H9 (cell line): ENCODE data around the gene IL1RL2. TPM values are rescaled to one million over a fixed set of nuclear protein-coding genes. Genes with fewer than 3 reads are reported as not detected.

ENCODE experiments used
- DNase-seq: peaks from one replicate; pipeline ENCODE4 v3.0.0-alpha.2; 2017
- H2AFZ ChIP-seq: one replicate; pipeline ENCODE4 v1.6.1; 2013; ENCODE audit warnings: mild to moderate bottlenecking, low read length, control low read depth, moderate library complexity
- H2AK5ac ChIP-seq: 2 replicates; pipeline ENCODE4 v1.6.1; 2013; ENCODE audit warnings: low read length, control low read depth, mixed read lengths; ENCODE audit not compliant: insufficient read length
- H2BK120ac ChIP-seq: one replicate; pipeline ENCODE4 v1.6.1; 2013; ENCODE audit warnings: low read depth, mild to moderate bottlenecking, low read length, control low read depth, inconsistent platforms; ENCODE audit not compliant: poor library complexity, severe bottlenecking
- H2BK12ac ChIP-seq: 2 replicates; pipeline ENCODE4 v1.6.1; 2013; ENCODE audit warnings: low read length, control low read depth, mixed read lengths, low read depth; ENCODE audit not compliant: insufficient read length
- H2BK15ac ChIP-seq: 2 replicates; pipeline ENCODE4 v1.6.1; 2013; ENCODE audit warnings: low read depth, low read length, control low read depth
- H2BK20ac ChIP-seq: one replicate; pipeline ENCODE4 v1.6.1; 2013; ENCODE audit warnings: low read depth, mild to moderate bottlenecking, low read length, control low read depth, inconsistent platforms; ENCODE audit not compliant: poor library complexity, severe bottlenecking
- H2BK5ac ChIP-seq: 2 replicates; pipeline ENCODE4 v1.6.1; 2013; ENCODE audit warnings: low read length, control low read depth, mixed read lengths; ENCODE audit not compliant: insufficient read length
- H3K14ac ChIP-seq: 2 replicates; pipeline ENCODE4 v1.6.1; 2013; ENCODE audit warnings: low read length, control low read depth; ENCODE audit not compliant: insufficient read depth
- H3K18ac ChIP-seq: 2 replicates; pipeline ENCODE4 v1.6.1; 2013; ENCODE audit warnings: low read depth, mild to moderate bottlenecking, mixed read lengths, low read length, control low read depth; ENCODE audit not compliant: insufficient read length
- H3K23ac ChIP-seq: 2 replicates; pipeline ENCODE4 v1.6.1; 2013; ENCODE audit warnings: low read length, control low read depth, mixed read lengths, low read depth; ENCODE audit not compliant: insufficient read length
- H3K23me2 ChIP-seq: 2 replicates; pipeline ENCODE4 v1.6.1; 2013; ENCODE audit warnings: low read depth, mild to moderate bottlenecking, mixed read lengths, low read length, control low read depth; ENCODE audit not compliant: insufficient read length, poor library complexity, severe bottlenecking
- H3K27ac ChIP-seq: 2 replicates; pipeline ENCODE4 v1.5.1; 2013; ENCODE audit warnings: low read length, control low read depth, mixed read lengths, low read depth; ENCODE audit not compliant: insufficient read length
- H3K27me3 ChIP-seq: 2 replicates; pipeline ENCODE4 v1.6.1; 2013; ENCODE audit warnings: low read length, control low read depth, inconsistent platforms; ENCODE audit not compliant: insufficient read depth
- H3K4ac ChIP-seq: 2 replicates; pipeline ENCODE4 v1.6.1; 2013; ENCODE audit warnings: low read depth, mild to moderate bottlenecking, control low read depth, inconsistent platforms, low read length, moderate library complexity
- H3K4me1 ChIP-seq: 2 replicates; pipeline ENCODE4 v1.6.1; 2013; ENCODE audit warnings: low read length, control low read depth, inconsistent platforms; ENCODE audit not compliant: insufficient read depth
- H3K4me2 ChIP-seq: 2 replicates; pipeline ENCODE4 v1.6.1; 2013; ENCODE audit warnings: low read length, control low read depth, mixed read lengths; ENCODE audit not compliant: insufficient read length, insufficient read depth
- H3K56ac ChIP-seq: 2 replicates; pipeline ENCODE4 v1.6.1; 2013; ENCODE audit warnings: low read depth, mild to moderate bottlenecking, mixed read lengths, low read length, control low read depth; ENCODE audit not compliant: insufficient read length
- H3K79me1 ChIP-seq: 2 replicates; pipeline ENCODE4 v1.6.1; 2013; ENCODE audit warnings: low read depth, mild to moderate bottlenecking, moderate library complexity, low read length, control low read depth, inconsistent platforms; ENCODE audit not compliant: insufficient read depth, poor library complexity, severe bottlenecking
- H3K79me2 ChIP-seq: 2 replicates; pipeline ENCODE4 v1.6.1; 2013; ENCODE audit warnings: low read length, control low read depth, inconsistent platforms; ENCODE audit not compliant: insufficient read depth
- H3K9ac ChIP-seq: 2 replicates; pipeline ENCODE4 v1.6.1; 2013; ENCODE audit warnings: low read length, control low read depth, mixed read lengths; ENCODE audit not compliant: insufficient read length; ENCODE audit errors: extremely low read depth
- H3K9me3 ChIP-seq: one replicate; pipeline ENCODE4 v1.6.1; 2013; ENCODE audit warnings: low read depth, low read length, inconsistent platforms; ENCODE audit not compliant: control insufficient read depth
- H3T11ph ChIP-seq: one replicate; pipeline ENCODE4 v1.6.1; 2013; ENCODE audit warnings: mild to moderate bottlenecking, low read length, control low read depth, inconsistent platforms
- H4K20me1 ChIP-seq: one replicate; pipeline ENCODE4 v1.6.1; 2013; ENCODE audit not compliant: control insufficient read depth, insufficient read length, insufficient read depth
- H4K5ac ChIP-seq: 2 replicates; pipeline ENCODE4 v1.6.1; 2013; ENCODE audit warnings: low read depth, mild to moderate bottlenecking, mixed read lengths, low read length, control low read depth; ENCODE audit not compliant: insufficient read length
- H4K8ac ChIP-seq: replicated peaks from 2 replicates; pipeline ENCODE4 v1.6.1; 2013; ENCODE audit warnings: low read length, control low read depth, mixed read lengths, low read depth; ENCODE audit not compliant: insufficient read length
- H4K91ac ChIP-seq: 2 replicates; pipeline ENCODE4 v1.6.1; 2013; ENCODE audit warnings: low read depth, mild to moderate bottlenecking, moderate library complexity, mixed read lengths, low read length, control low read depth; ENCODE audit not compliant: insufficient read length
- H3K27ac Mint-ChIP-seq, 3 experiments: 2 replicates in 2 of 3; 3 replicates in 1 of 3; pipeline ENCODE4 v1.8.0; 2020 to 2021; ENCODE audit warnings: mixed read lengths in 3 of 3, mild to moderate bottlenecking in 1 of 3, moderate library complexity in 1 of 3
- H3K27me3 Mint-ChIP-seq: 2 replicates; pipeline ENCODE4 v1.8.0; 2021; ENCODE audit warnings: low read depth, mild to moderate bottlenecking, moderate library complexity, mixed read lengths
- H3K36me3 Mint-ChIP-seq, 3 experiments: 2 replicates in 2 of 3; 3 replicates in 1 of 3; pipeline ENCODE4 v1.8.0; 2020 to 2021; ENCODE audit warnings: low read depth in 3 of 3, mixed read lengths in 3 of 3; ENCODE audit not compliant: insufficient read depth in 1 of 3
- H3K4me1 Mint-ChIP-seq, 2 experiments: 2 replicates each; pipeline ENCODE4 v1.8.0; 2020; ENCODE audit warnings: mixed read lengths in 2 of 2
- H3K4me3 Mint-ChIP-seq, 2 experiments: 2 replicates in 1 of 2; 3 replicates in 1 of 2; pipeline ENCODE4 v1.8.0; 2020 to 2021; ENCODE audit warnings: mild to moderate bottlenecking in 2 of 2, mixed read lengths in 2 of 2, moderate library complexity in 1 of 2
- H3K9me3 Mint-ChIP-seq, 2 experiments: 2 replicates in 1 of 2; 3 replicates in 1 of 2; pipeline ENCODE4 v1.8.0; 2020; ENCODE audit warnings: mild to moderate bottlenecking in 2 of 2, mixed read lengths in 2 of 2, moderate library complexity in 1 of 2
- CTCF ChIP-seq: fragments of 200-600 bp; sonication (generic); conservative IDR thresholded peaks from 3 replicates; pipeline ENCODE4 v1.8.0; 2021; ENCODE audit warnings: antibody characterized with exemption, mild to moderate bottlenecking
- WGBS: extraction: QIAGEN DNeasy Blood & Tissue Kit; methylation state at CpG from one replicate; pipeline ENCODE4 v1.1.7; 2013; ENCODE audit warnings: missing lambda C conversion rate, low lambda C conversion rate, mixed read lengths; ENCODE audit not compliant: insufficient read length; ENCODE audit errors: extremely low coverage; 5-methylcytosine and 5-hydroxymethylcytosine counted together
- total RNA-seq: library from RNA; stranded (reverse); gene quantifications from 2 replicates; pipeline ENCODE4 v1.2.1, GENCODE V29; 2021

Gene IL1RL2
- total RNA-seq, 1 experiment from 2014 or later, result not detected

GRCh38 chr2:102253753-102254150 lies 66.9 kb downstream of the IL1RL2 start:
- H3K9me3 ChIP-seq, result no peaks in the 10 kb centered on the region
- H3K36me3 Mint-ChIP-seq, result no peaks in the 10 kb centered on the region
- peaks cover 2 to 5% of the 10 kb centered on the region in 2 experiments; a peak in 2 of 4 replicates for H3K4me1 Mint-ChIP-seq
- no peak overlapping the region for H3K23ac ChIP-seq
- H3K18ac ChIP-seq, result no peak overlapping the region
- H3K56ac ChIP-seq, result no peak overlapping the region
- no peak for TF ChIP-seq CTCF
- no peak overlapping the region for H3K27ac Mint-ChIP-seq
- no peak overlapping the region for H4K8ac ChIP-seq
- no peak overlapping the region for H4K5ac ChIP-seq
- peaks cover 5% of the 10 kb centered on the region for H3K23me2 ChIP-seq
- no peak overlapping the region for H3K27ac ChIP-seq
- H3K4me2 ChIP-seq, result no peak overlapping the region
- no peak overlapping the region for H2BK12ac ChIP-seq
- H3K79me2 ChIP-seq, result no peaks in the 10 kb centered on the region
- H3K14ac ChIP-seq, result no peak overlapping the region
- no peak overlapping the region for H3K4me3 Mint-ChIP-seq
- no peak overlapping the region for H3T11ph ChIP-seq
- no peak overlapping the region for H2AFZ ChIP-seq
- no peak overlapping the region for H2AK5ac ChIP-seq
- no peak overlapping the region for H3K4ac ChIP-seq
- H3K9me3 Mint-ChIP-seq, result no peaks in the 10 kb centered on the region
- no peak overlapping the region for H3K9ac ChIP-seq
- H2BK15ac ChIP-seq, result no peak overlapping the region
- no peak overlapping the region for H2BK20ac ChIP-seq
- no peak overlapping the region for H2BK120ac ChIP-seq
- no peaks in the 10 kb centered on the region; the same call in 1 of the 2 replicates for H3K27me3 ChIP-seq
- H3K27me3 Mint-ChIP-seq, result peaks cover 41% of the 10 kb centered on the region
- H4K91ac ChIP-seq, result no peak overlapping the region
- H3K79me1 ChIP-seq, result no peaks in the 10 kb centered on the region
- H4K20me1 ChIP-seq, result no peaks in the 10 kb centered on the region
- no CpG with 5 or more reads among the region's 2 CpGs for WGBS
- no peak overlapping the region for H2BK5ac ChIP-seq
- H3K4me1 ChIP-seq, result no peaks in the 10 kb centered on the region
- no peak for DNase-seq
